Fibroblast of lung (primary cell): Measurements from ENCODE around the gene ZCCHC14.

Source experiments
- CTCF ChIP-seq, 2 donors: IDR thresholded peaks in 1 of 2; conservative IDR thresholded peaks in 1 of 2; 1 replicate in 1 of 2; 2 replicates in 1 of 2; pipeline ENCODE4 v1.5.1; 2011 to 2012; ENCODE audit warnings: low read length in 2 of 2, control low read depth in 1 of 2, inconsistent platforms in 1 of 2, low read depth in 1 of 2, mild to moderate bottlenecking in 1 of 2
- EZH2 ChIP-seq: IDR thresholded peaks from 2 replicates; pipeline ENCODE4 v1.5.1; 2012; ENCODE audit warnings: low read length, control low read depth, mild to moderate bottlenecking; ENCODE audit errors: missing control alignments

GRCh38 chr16:87465879-87466278 is 26.9 kb downstream of the ZCCHC14 start:
- TF ChIP-seq EZH2 (no peak), CTCF (conservative IDR thresholded peaks at IDR 0.05 in 1 of 2, IDR thresholded peaks at IDR 0.05 in 1 of 2; ENCODE audit: low read depth in 1 of 2, low read length in 2 of 2) (no peak)
